Upper lobe of right lung (tissue), 1 donor: ENCODE measurements around the gene SBSN. TPM values are rescaled to one million over a fixed set of nuclear protein-coding genes. Genes with fewer than 3 reads are reported as not detected.

Experiments used
- ATAC-seq: fragments of 200-7000 bp; cut with Tn5 transposase; one replicate; pipeline ENCODE4 v1.9.1; 2020; ENCODE audit warnings: mild to moderate bottlenecking, moderate library complexity
- DNase-seq: peaks from one replicate; pipeline ENCODE4 v3.0.0-alpha.2; 2020
- H3K27ac ChIP-seq: fragments of 200-600 bp; one replicate; pipeline ENCODE4 v1.8.0; 2022
- H3K27me3 ChIP-seq: fragments of 200-600 bp; one replicate; pipeline ENCODE4 v1.8.0; 2022; ENCODE audit warnings: mild to moderate bottlenecking
- H3K36me3 ChIP-seq: fragments of 200-600 bp; one replicate; pipeline ENCODE4 v1.8.0; 2022
- H3K4me1 ChIP-seq: fragments of 200-600 bp; one replicate; pipeline ENCODE4 v1.8.0; 2022
- H3K4me3 ChIP-seq: fragments of 200-600 bp; one replicate; pipeline ENCODE4 v1.8.0; 2022; ENCODE audit warnings: mild to moderate bottlenecking
- H3K9me3 ChIP-seq: fragments of 200-600 bp; one replicate; pipeline ENCODE4 v1.8.0; 2022
- intact Hi-C: fragments of 100-400 bp; cut with DNase I; formaldehyde crosslinking; loops from one replicate; pipeline ENCODE4 v1.11.0; 2022
- total RNA-seq: library from RNA; stranded (reverse); fragmentation: NEBNext Ultra II Directional; extraction: Animal tissue kit (Norgen Biotek cat#: 25700); gene quantifications from one replicate; pipeline ENCODE4 v1.2.1, GENCODE V29; 2021
- TF ChIP-seq, protein P1 (sequence below): fragments of 200-600 bp; IDR thresholded peaks from one replicate; pipeline ENCODE4 v1.8.0; 2022; ENCODE audit warnings: antibody characterized with exemption
- donor health status: DM: no; HTN: yes; CAD: no; lungs with severe emphysema.

Gene SBSN
- total RNA-seq, 1 donor from 2014 or later: not detected

DNA sequence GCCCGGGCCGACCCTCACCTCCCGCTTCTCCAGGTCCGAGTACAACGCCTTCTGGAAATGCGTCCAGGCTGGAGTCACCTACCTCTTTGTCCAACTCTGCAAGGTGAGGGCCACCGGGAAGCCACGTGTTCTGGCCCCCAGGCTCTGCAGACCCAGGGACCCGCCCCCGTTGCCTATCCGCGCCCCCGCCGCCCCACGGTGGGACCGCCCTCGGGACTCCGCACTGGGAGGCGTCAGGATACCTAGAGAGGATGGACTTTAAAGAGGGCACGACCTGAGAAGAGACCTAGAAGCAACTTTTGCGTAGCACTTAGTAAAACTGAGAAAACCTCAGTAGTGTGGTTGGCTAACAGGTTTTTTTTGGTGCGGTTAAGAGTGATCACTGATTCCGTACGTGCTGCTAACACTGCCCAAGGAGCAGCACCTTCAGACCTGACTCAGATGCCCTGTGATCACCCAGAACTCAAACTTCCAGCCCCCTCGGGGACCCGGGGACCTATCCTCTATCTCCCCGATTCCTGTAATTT lies 17.8 kb upstream of the SBSN start:
- ATAC-seq (peak; percentile 42), DNase-seq (peak; percentile 76)
- Histone ChIP-seq H3K36me3 (no peaks in the 10 kb centered on the region), H3K4me1 (peaks cover 10% of the 10 kb centered on the region), H3K9me3 (no peaks in the 10 kb centered on the region), H3K27ac (peak overlapping the region; percentile 77), H3K4me3 (peak overlapping the region; percentile 97), H3K27me3 (no peaks in the 10 kb centered on the region)
- TF ChIP-seq, protein P1, sequence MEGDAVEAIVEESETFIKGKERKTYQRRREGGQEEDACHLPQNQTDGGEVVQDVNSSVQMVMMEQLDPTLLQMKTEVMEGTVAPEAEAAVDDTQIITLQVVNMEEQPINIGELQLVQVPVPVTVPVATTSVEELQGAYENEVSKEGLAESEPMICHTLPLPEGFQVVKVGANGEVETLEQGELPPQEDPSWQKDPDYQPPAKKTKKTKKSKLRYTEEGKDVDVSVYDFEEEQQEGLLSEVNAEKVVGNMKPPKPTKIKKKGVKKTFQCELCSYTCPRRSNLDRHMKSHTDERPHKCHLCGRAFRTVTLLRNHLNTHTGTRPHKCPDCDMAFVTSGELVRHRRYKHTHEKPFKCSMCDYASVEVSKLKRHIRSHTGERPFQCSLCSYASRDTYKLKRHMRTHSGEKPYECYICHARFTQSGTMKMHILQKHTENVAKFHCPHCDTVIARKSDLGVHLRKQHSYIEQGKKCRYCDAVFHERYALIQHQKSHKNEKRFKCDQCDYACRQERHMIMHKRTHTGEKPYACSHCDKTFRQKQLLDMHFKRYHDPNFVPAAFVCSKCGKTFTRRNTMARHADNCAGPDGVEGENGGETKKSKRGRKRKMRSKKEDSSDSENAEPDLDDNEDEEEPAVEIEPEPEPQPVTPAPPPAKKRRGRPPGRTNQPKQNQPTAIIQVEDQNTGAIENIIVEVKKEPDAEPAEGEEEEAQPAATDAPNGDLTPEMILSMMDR: no peak
- intact Hi-C loops: no loop called here

DNA sequence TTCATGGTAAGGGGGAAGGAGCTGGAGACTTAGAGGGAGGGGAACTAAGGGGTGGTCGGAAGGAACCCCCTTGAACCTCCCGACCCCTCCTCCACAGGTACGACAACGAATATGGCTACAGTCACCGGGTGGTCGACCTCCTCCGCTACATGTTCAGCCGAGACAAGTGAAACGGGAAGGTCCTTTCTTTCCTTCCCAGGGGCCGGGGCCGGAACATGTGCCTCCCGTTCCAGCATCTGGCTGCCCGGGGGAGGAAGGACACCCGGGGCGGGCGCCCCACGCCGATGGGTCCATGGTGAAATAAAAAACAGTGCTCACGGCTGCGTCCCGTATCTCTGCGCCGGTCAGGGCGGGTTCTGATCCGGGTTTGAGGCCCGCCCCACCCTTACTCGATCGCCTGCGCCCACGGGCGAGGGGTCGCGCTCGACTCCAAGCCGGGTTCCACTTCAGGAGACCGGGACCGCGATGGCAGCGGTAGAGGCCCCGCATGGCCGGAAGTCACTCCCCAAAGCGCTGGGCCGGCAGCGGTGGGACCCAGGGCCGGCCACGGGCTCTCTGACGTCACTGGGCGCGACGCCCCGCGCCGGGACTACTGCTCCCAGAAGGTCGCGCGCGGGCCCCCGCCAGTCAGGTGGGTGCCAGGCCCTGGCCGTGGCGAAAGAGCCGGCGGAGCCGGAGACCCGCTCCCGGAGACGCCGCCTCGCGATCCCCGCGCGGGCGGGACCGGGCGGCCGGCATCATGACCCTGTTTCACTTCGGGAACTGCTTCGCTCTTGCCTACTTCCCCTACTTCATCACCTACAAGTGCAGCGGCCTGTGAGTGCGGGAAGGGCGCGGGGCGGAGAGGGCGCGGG lies 17.1 kb upstream of the SBSN start, which contains the start of gene TMEM147:
TMEM147 (plus strand) TSS at position 626 of the 854 bp plus-strand sequence; CDS start at position 740, 114 bp downstream.
- no peaks in the 10 kb centered on the region for H3K36me3 ChIP-seq
- DNase-seq: peak; percentile 98
- peak within 1 kb of the TSS; percentile 77 for H3K27ac ChIP-seq
- peaks cover 10% of the 10 kb centered on the region for H3K4me1 ChIP-seq
- no peaks in the 10 kb centered on the region for H3K9me3 ChIP-seq
- TF ChIP-seq, protein P1: no peak
- ATAC-seq: peak; percentile 97
- no peaks in the 10 kb centered on the region for H3K27me3 ChIP-seq
- intact Hi-C loops: no loop called here
- peak within 1 kb of the TSS; percentile 97 for H3K4me3 ChIP-seq

DNA sequence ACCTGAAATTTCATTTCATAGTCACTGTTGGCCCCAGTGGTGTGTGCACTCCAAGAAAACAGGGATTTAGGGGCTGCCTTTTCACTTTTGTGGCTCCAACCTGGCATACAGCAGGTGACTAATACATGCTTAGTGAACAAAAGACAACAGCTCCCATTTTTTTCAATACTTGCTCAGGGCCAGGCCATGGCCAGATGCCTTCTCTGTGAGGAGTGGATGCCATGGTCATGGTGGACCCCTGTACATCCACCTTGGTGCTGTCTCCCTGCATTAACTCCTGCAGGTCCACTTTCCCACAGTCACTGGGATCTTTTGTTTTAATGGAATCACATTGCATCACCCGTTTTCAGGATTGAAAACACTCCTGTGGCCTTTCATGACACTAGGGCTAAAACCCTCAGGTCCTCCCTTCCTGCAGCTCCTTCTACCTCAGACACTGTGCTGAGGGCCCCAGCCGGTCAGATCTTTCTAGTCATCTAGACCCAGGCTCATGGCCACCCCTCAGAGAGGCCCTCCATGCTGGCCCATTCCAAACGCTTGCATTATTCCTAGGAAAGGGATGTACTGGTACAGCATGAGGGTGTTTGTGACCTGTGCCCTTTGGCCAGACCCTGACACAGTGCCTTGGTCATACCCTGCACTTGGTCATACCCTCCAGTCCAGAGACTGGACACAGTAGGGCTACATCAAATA lies 16.1 kb upstream of the SBSN start:
- peaks cover 10% of the 10 kb centered on the region for H3K4me1 ChIP-seq
- DNase-seq: no peak
- H3K27ac ChIP-seq: no peak overlapping the region
- no peaks in the 10 kb centered on the region for H3K9me3 ChIP-seq
- intact Hi-C loops: no loop called here
- no peak for ATAC-seq
- H3K36me3 ChIP-seq: no peaks in the 10 kb centered on the region
- TF ChIP-seq, protein P1: no peak
- peak overlapping the region; percentile 97 for H3K4me3 ChIP-seq
- H3K27me3 ChIP-seq: no peaks in the 10 kb centered on the region

DNA sequence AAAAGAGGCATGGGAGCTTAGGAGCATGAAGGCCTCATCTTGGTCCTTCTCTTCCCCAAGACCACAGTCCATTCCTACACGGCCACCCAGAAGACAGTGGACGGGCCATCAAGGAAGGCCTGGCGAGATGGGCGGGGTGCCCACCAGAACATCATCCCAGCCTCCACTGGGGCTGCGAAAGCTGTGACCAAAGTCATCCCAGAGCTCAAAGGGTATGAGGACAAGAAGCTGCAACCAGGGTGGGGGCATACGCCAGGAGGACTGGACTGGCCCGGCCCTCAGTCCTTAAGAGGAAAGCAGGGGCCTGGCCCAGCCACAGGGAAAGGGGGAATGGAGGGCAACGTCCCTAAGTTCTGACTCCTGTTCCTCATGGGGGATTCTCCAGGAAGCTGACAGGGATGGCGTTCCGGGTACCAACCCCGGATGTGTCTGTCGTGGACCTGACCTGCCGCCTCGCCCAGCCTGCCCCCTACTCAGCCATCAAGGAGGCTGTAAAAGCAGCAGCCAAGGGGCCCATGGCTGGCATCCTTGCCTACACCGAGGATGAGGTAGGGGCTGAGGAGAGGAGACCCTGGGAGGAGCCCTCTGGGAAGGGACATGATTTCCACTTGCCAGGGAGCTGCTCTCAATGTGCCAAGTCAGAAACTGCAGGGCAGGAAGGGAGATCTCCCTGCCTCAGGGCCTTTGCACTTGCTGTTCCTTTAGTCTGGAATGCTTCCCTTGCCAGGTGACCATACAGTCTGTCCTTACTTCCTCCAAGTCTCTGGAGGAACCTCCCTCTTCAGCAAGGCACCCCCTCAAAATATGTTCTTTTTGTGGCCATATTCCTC lies 15.4 kb upstream of the SBSN start:
- TF ChIP-seq, protein P1: no peak
- intact Hi-C loops: no loop called here
- Histone ChIP-seq H3K36me3 (no peaks in the 10 kb centered on the region), H3K27ac (no peak overlapping the region), H3K4me1 (peaks cover 10% of the 10 kb centered on the region), H3K27me3 (no peaks in the 10 kb centered on the region), H3K9me3 (no peaks in the 10 kb centered on the region), H3K4me3 (no peak overlapping the region)
- ATAC-seq (no peak), DNase-seq (no peak)

DNA sequence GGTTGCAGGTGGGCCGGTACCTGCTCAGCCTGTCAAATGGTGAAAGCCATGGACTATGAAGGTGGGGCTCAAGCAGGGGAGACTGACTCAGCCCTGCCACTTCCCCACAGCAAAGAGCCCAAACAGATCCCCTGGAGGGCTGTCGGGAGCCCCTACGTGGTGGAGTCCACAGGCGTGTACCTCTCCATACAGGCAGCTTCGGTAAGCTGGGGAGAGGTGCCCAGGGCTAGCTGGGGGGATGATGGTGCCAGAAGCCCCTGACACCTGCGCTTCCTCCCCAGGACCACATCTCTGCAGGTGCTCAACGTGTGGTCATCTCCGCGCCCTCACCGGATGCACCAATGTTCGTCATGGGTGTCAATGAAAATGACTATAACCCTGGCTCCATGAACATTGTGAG lies 14.1 kb upstream of the SBSN start:
- DNase-seq: no peak
- TF ChIP-seq, protein P1: no peak

More for the DNA sequence above, 14.1 kb upstream of the SBSN start:
- Histone ChIP-seq H3K27ac (no peak overlapping the region), H3K36me3 (no peaks in the 10 kb centered on the region), H3K27me3 (no peaks in the 10 kb centered on the region), H3K9me3 (no peaks in the 10 kb centered on the region), H3K4me1 (peaks cover 10% of the 10 kb centered on the region), H3K4me3 (no peak overlapping the region)
- no peak for ATAC-seq
- intact Hi-C loops: no loop called here
